Ascending aorta (tissue), 2 donors: Measurements from ENCODE around the gene UBE3B. TPM values are rescaled to one million over a fixed set of nuclear protein-coding genes. Genes with fewer than 3 reads are reported as not detected.
A peak's percentile ranks its signal among the peaks of the same experiment; 100 is the strongest.

Source experiments
- DNase-seq, 2 donors: peaks; one replicate each; pipeline ENCODE4 v3.0.0-alpha.2; 2019; ENCODE audit warnings: low spot score in 2 of 2
- H3K27ac ChIP-seq, 2 donors: fragments of 200-600 bp; sonication (generic); one replicate each; pipeline ENCODE4 v1.5.1; 2016 to 2017; ENCODE audit warnings: mild to moderate bottlenecking in 1 of 2
- H3K27me3 ChIP-seq: fragments of 200-600 bp; sonication (generic); one replicate; pipeline ENCODE4 v1.5.1; 2017
- H3K36me3 ChIP-seq, 2 donors: fragments of 200-600 bp; sonication (generic); one replicate each; pipeline ENCODE4 v1.5.1; 2016
- H3K4me1 ChIP-seq, 2 donors: fragments of 200-600 bp; sonication (generic); one replicate each; pipeline ENCODE4 v1.5.1; 2016 to 2017; ENCODE audit warnings: mild to moderate bottlenecking in 1 of 2
- H3K4me3 ChIP-seq, 2 donors: fragments of 200-600 bp; sonication (generic); one replicate each; pipeline ENCODE4 v1.5.1; 2016 to 2017; ENCODE audit warnings: mild to moderate bottlenecking in 1 of 2
- H3K9me3 ChIP-seq, 2 donors: fragments of 200-600 bp; sonication (generic); one replicate each; pipeline ENCODE4 v1.5.1; 2016
- CTCF ChIP-seq, 3 experiments: fragments of 200-600 bp in 2 of 3; fragments of 450-650 bp in 1 of 3; sonication (generic) in 2 of 3; IDR thresholded peaks; one replicate each; pipeline ENCODE4 v1.5.1; 2016 to 2019; ENCODE audit warnings: antibody characterized with exemption in 3 of 3, mild to moderate bottlenecking in 1 of 3, moderate library complexity in 1 of 3
- intact Hi-C: fragments of 100-400 bp; cut with DNase I; formaldehyde crosslinking; loops from one replicate; pipeline ENCODE4 v1.15.1; 2023
- total RNA-seq: library from RNA; depleted of rRNA; stranded (reverse); fragments of >200 nt; gene quantifications from one replicate; pipeline ENCODE4 v1.1.0, GENCODE V29; 2016

Gene UBE3B
- total RNA-seq, 1 donor from 2014 or later = 19.1 TPM

- TF ChIP-seq CTCF (IDR thresholded peaks at IDR 0.05) = peak; percentile 61 to 81 (median 76)
- H3K27me3 ChIP-seq = no peaks in the 10 kb centered on the region
- H3K36me3 ChIP-seq = no peaks in the 10 kb centered on the region
- H3K4me1 ChIP-seq = peaks cover 0 to 3% of the 10 kb centered on the region in 2 donors
- DNase-seq = peak; percentile 63 to 91
- H3K27ac ChIP-seq = no peak overlapping the region
- intact Hi-C loops = loop anchor here (1.0 kb wide), 1 partner anchor 44 kb away; the partner anchor contains the start of genes KCTD10 and UBE3B
- H3K4me3 ChIP-seq = no peak overlapping the region
- no peaks in the 10 kb centered on the region for H3K9me3 ChIP-seq
Observed at GRCh38 chr12:109432842-109433304, 44.6 kb upstream of the UBE3B start.

- Histone ChIP-seq H3K4me3 (no peak overlapping the region), H3K27me3 (no peaks in the 10 kb centered on the region), H3K4me1 (peaks cover 0 to 3% of the 10 kb centered on the region in 2 donors), H3K9me3 (no peaks in the 10 kb centered on the region), H3K27ac (no peak overlapping the region), H3K36me3 (no peaks in the 10 kb centered on the region)
- peak in 1 of 3 experiments; percentile 29 for TF ChIP-seq CTCF (IDR thresholded peaks at IDR 0.05)
- intact Hi-C loops = no loop called here
- DNase-seq = no peak
Observed at GRCh38 chr12:109433618-109434017, 43.8 kb upstream of the UBE3B start.

- H3K36me3 ChIP-seq = no peaks in the 10 kb centered on the region
- no peak overlapping the region for H3K27ac ChIP-seq
- no peak for TF ChIP-seq CTCF (IDR thresholded peaks at IDR 0.05)
- no peak overlapping the region for H3K4me3 ChIP-seq
- no peak for DNase-seq
- intact Hi-C loops = no loop called here
- no peaks in the 10 kb centered on the region for H3K9me3 ChIP-seq
- H3K4me1 ChIP-seq = peaks cover 0 to 3% of the 10 kb centered on the region in 2 donors
- H3K27me3 ChIP-seq = no peaks in the 10 kb centered on the region
Observed at GRCh38 chr12:109434582-109434981, 42.9 kb upstream of the UBE3B start.

GRCh38 chr12:109435428-109436187 is 41.8 kb upstream of the UBE3B start:
- no peak for TF ChIP-seq CTCF (IDR thresholded peaks at IDR 0.05)
- Histone ChIP-seq H3K27me3 (no peaks in the 10 kb centered on the region), H3K27ac (no peak overlapping the region), H3K4me3 (no peak overlapping the region), H3K4me1 (peaks cover 0 to 3% of the 10 kb centered on the region in 2 donors), H3K9me3 (no peaks in the 10 kb centered on the region), H3K36me3 (no peaks in the 10 kb centered on the region)
- intact Hi-C loops = loop anchor here (5.0 kb wide), 1 partner anchor 282 kb away; no protein-coding TSS in a partner anchor
- DNase-seq = no peak

- TF ChIP-seq CTCF (IDR thresholded peaks at IDR 0.05) = no peak
- H3K4me1 ChIP-seq = peaks cover 0 to 3% of the 10 kb centered on the region in 2 donors
- H3K27me3 ChIP-seq = no peaks in the 10 kb centered on the region
- H3K4me3 ChIP-seq = no peak overlapping the region
- intact Hi-C loops = loop anchor here (5.0 kb wide), 1 partner anchor 281 kb away; no protein-coding TSS in a partner anchor
- no peak overlapping the region for H3K27ac ChIP-seq
- no peaks in the 10 kb centered on the region for H3K9me3 ChIP-seq
- H3K36me3 ChIP-seq = no peaks in the 10 kb centered on the region
- no peak for DNase-seq
Observed at GRCh38 chr12:109436188-109436560, 41.3 kb upstream of the UBE3B start.
